Activated T-helper 2 cell treated with anti-CD3 and anti-CD28 coated beads, Interferon-gamma antibody, Interleukin-2, Interleukin-4, amounts not matched to agents 10 μg/mL and 5 μg/mL and 100 μg/mL, durations not matched to agents 14 hours and 24 hours and 36 hours (primary cell): Measurements from ENCODE around the gene IPO8. TPM values are rescaled to one million over a fixed set of nuclear protein-coding genes. Genes with fewer than 3 reads are reported as not detected.
"Not testable (repeated sequence)": the region's sequence is repeated elsewhere in the genome, so short reads cannot be mapped to it uniquely, and the experiment has no call there.

Experiments used
- DNase-seq: peaks from one replicate; pipeline ENCODE4 v3.0.0; 2021; ENCODE audit warnings: low spot score
- H3K27ac Mint-ChIP-seq: one replicate; pipeline ENCODE4 v1.8.0; 2021; ENCODE audit warnings: mixed read lengths
- H3K27me3 Mint-ChIP-seq: one replicate; pipeline ENCODE4 v1.8.0; 2021; ENCODE audit warnings: low read depth, mixed read lengths
- H3K36me3 Mint-ChIP-seq: one replicate; pipeline ENCODE4 v1.8.0; 2021; ENCODE audit warnings: low read depth, mixed read lengths
- H3K4me1 Mint-ChIP-seq: one replicate; pipeline ENCODE4 v1.8.0; 2021; ENCODE audit warnings: low read depth, mixed read lengths
- H3K4me3 Mint-ChIP-seq: one replicate; pipeline ENCODE4 v1.8.0; 2021; ENCODE audit warnings: low read depth, mild to moderate bottlenecking, moderate library complexity, mixed read lengths
- H3K9me3 Mint-ChIP-seq: one replicate; pipeline ENCODE4 v1.8.0; 2021; ENCODE audit warnings: mixed read lengths
- intact Hi-C: fragments of 100-400 bp; cut with micrococcal nuclease; formaldehyde crosslinking; loops from one replicate; pipeline ENCODE4 v1.15.1; 2023
- total RNA-seq: library from RNA; stranded (reverse); gene quantifications from 2 replicates; pipeline ENCODE4 v1.2.3, GENCODE V29; 2022

The IPO8 gene
- total RNA-seq, 1 donor from 2014 or later: 40.1 TPM

GRCh38 chr12:30661210-30661609 is 34.5 kb downstream of the IPO8 start:
- no peaks in the 10 kb centered on the region for H3K9me3 Mint-ChIP-seq
- peaks cover 34% of the 10 kb centered on the region for H3K36me3 Mint-ChIP-seq
- no peaks in the 10 kb centered on the region for H3K27me3 Mint-ChIP-seq
- intact Hi-C loops: no loop called here
- H3K4me3 Mint-ChIP-seq: no peak overlapping the region
- DNase-seq: no peak
- no peaks in the 10 kb centered on the region for H3K4me1 Mint-ChIP-seq
- H3K27ac Mint-ChIP-seq: no peak overlapping the region

- DNase-seq: no peak
- Mint-ChIP-seq H3K27me3 (no peaks in the 10 kb centered on the region), H3K36me3 (peaks cover 25% of the 10 kb centered on the region), H3K27ac (no peak overlapping the region), H3K9me3 (no peaks in the 10 kb centered on the region), H3K4me1 (peaks cover 15% of the 10 kb centered on the region), H3K4me3 (no peak overlapping the region)
- intact Hi-C loops: no loop called here
Measured at GRCh38 chr12:30652034-30652696, 43.5 kb downstream of the IPO8 start.

- Mint-ChIP-seq H3K36me3 (peaks cover 24% of the 10 kb centered on the region), H3K9me3 (no peaks in the 10 kb centered on the region), H3K4me3 (no peak overlapping the region), H3K27ac (no peak overlapping the region), H3K4me1 (peaks cover 5% of the 10 kb centered on the region), H3K27me3 (no peaks in the 10 kb centered on the region)
- intact Hi-C loops: no loop called here
- DNase-seq: no peak
Measured at GRCh38 chr12:30646821-30647220, 48.8 kb downstream of the IPO8 start.

- H3K27me3 Mint-ChIP-seq: no peaks in the 10 kb centered on the region
- no peak overlapping the region for H3K27ac Mint-ChIP-seq
- peaks cover 22% of the 10 kb centered on the region for H3K36me3 Mint-ChIP-seq
- intact Hi-C loops: no loop called here
- DNase-seq: no peak
- H3K4me3 Mint-ChIP-seq: no peak overlapping the region
- no peaks in the 10 kb centered on the region for H3K4me1 Mint-ChIP-seq
- H3K9me3 Mint-ChIP-seq: no peaks in the 10 kb centered on the region
Measured at GRCh38 chr12:30643366-30643765, 52.3 kb downstream of the IPO8 start.

GRCh38 chr12:30640392-30640791 is 55.3 kb downstream of the IPO8 start:
- H3K36me3 Mint-ChIP-seq: peaks cover 26% of the 10 kb centered on the region
- intact Hi-C loops: no loop called here
- no peaks in the 10 kb centered on the region for H3K4me1 Mint-ChIP-seq
- no peak overlapping the region for H3K27ac Mint-ChIP-seq
- no peak for DNase-seq
- no peaks in the 10 kb centered on the region for H3K9me3 Mint-ChIP-seq
- no peaks in the 10 kb centered on the region for H3K27me3 Mint-ChIP-seq
- H3K4me3 Mint-ChIP-seq: no peak overlapping the region

- H3K9me3 Mint-ChIP-seq: no peaks in the 10 kb centered on the region
- no peaks in the 10 kb centered on the region for H3K4me1 Mint-ChIP-seq
- no peak overlapping the region for H3K27ac Mint-ChIP-seq
- H3K27me3 Mint-ChIP-seq: no peaks in the 10 kb centered on the region
- no peak overlapping the region for H3K4me3 Mint-ChIP-seq
- no peak for DNase-seq
- peaks cover 45% of the 10 kb centered on the region for H3K36me3 Mint-ChIP-seq
- intact Hi-C loops: no loop called here
Measured at GRCh38 chr12:30635385-30635784, 60.3 kb downstream of the IPO8 start.

GRCh38 chr12:30631740-30632139 is 63.9 kb downstream of the IPO8 start:
- no peak overlapping the region for H3K4me3 Mint-ChIP-seq
- no peaks in the 10 kb centered on the region for H3K9me3 Mint-ChIP-seq
- peaks cover 44% of the 10 kb centered on the region for H3K36me3 Mint-ChIP-seq
- H3K4me1 Mint-ChIP-seq: no peaks in the 10 kb centered on the region
- intact Hi-C loops: no loop called here
- H3K27ac Mint-ChIP-seq: no peak overlapping the region
- DNase-seq: no peak
- no peaks in the 10 kb centered on the region for H3K27me3 Mint-ChIP-seq

- Mint-ChIP-seq H3K36me3 (peaks cover 38% of the 10 kb centered on the region), H3K4me1 (no peaks in the 10 kb centered on the region), H3K27me3 (no peaks in the 10 kb centered on the region), H3K27ac (no peak overlapping the region), H3K9me3 (no peaks in the 10 kb centered on the region), H3K4me3 (no peak overlapping the region)
- intact Hi-C loops: no loop called here
- DNase-seq: no peak
Measured at GRCh38 chr12:30630979-30631285, 64.7 kb downstream of the IPO8 start.

- no peak overlapping the region for H3K27ac Mint-ChIP-seq
- intact Hi-C loops: no loop called here
- no peak for DNase-seq
- H3K9me3 Mint-ChIP-seq: no peaks in the 10 kb centered on the region
- no peaks in the 10 kb centered on the region for H3K27me3 Mint-ChIP-seq
- H3K4me3 Mint-ChIP-seq: no peak overlapping the region
- H3K4me1 Mint-ChIP-seq: no peaks in the 10 kb centered on the region
- H3K36me3 Mint-ChIP-seq: peaks cover 34% of the 10 kb centered on the region
Measured at GRCh38 chr12:30630076-30630978, 65.3 kb downstream of the IPO8 start.

- no peaks in the 10 kb centered on the region for H3K9me3 Mint-ChIP-seq
- intact Hi-C loops: no loop called here
- H3K27me3 Mint-ChIP-seq: no peaks in the 10 kb centered on the region
- no peak for DNase-seq
- H3K27ac Mint-ChIP-seq: no peak overlapping the region
- H3K4me1 Mint-ChIP-seq: peaks cover 5% of the 10 kb centered on the region
- peaks cover 18% of the 10 kb centered on the region for H3K36me3 Mint-ChIP-seq
- no peak overlapping the region for H3K4me3 Mint-ChIP-seq
Measured at GRCh38 chr12:30626847-30627246, 68.8 kb downstream of the IPO8 start.

- H3K27me3 Mint-ChIP-seq: no peaks in the 10 kb centered on the region
- H3K27ac Mint-ChIP-seq: no peak overlapping the region
- no peak overlapping the region for H3K4me3 Mint-ChIP-seq
- peaks cover 5% of the 10 kb centered on the region for H3K4me1 Mint-ChIP-seq
- no peak for DNase-seq
- peaks cover 4% of the 10 kb centered on the region for H3K36me3 Mint-ChIP-seq
- H3K9me3 Mint-ChIP-seq: no peaks in the 10 kb centered on the region
- intact Hi-C loops: no loop called here
Measured at GRCh38 chr12:30624009-30624408, 71.7 kb downstream of the IPO8 start.

GRCh38 chr12:30622509-30622908 is 73.2 kb downstream of the IPO8 start:
- no peaks in the 10 kb centered on the region for H3K36me3 Mint-ChIP-seq
- no peak for DNase-seq
- intact Hi-C loops: no loop called here
- H3K4me3 Mint-ChIP-seq: no peak overlapping the region
- no peak overlapping the region for H3K27ac Mint-ChIP-seq
- no peaks in the 10 kb centered on the region for H3K27me3 Mint-ChIP-seq
- peaks cover 5% of the 10 kb centered on the region for H3K4me1 Mint-ChIP-seq
- H3K9me3 Mint-ChIP-seq: no peaks in the 10 kb centered on the region

GRCh38 chr12:30621663-30622241 is 73.9 kb downstream of the IPO8 start:
- not testable (repeated sequence) for H3K4me3 Mint-ChIP-seq

More at GRCh38 chr12:30621663-30622241, 73.9 kb downstream of the IPO8 start:
- DNase-seq, H3K36me3 Mint-ChIP-seq, H3K4me1 Mint-ChIP-seq, intact Hi-C loops, H3K27me3 Mint-ChIP-seq, H3K9me3 Mint-ChIP-seq, H3K27ac Mint-ChIP-seq: not testable (repeated sequence)
